GM21825 (cell line): ENCODE measurements around the gene UBE2Z.

Experiments
- ATAC-seq: cut with Tn5 transposase; IDR thresholded peaks from one replicate; pipeline ENCODE4 v1.9.1; 2021; ENCODE audit warnings: mild to moderate bottlenecking, moderate library complexity; ENCODE audit not compliant: unreplicated experiment

UBE2Z gene

DNA sequence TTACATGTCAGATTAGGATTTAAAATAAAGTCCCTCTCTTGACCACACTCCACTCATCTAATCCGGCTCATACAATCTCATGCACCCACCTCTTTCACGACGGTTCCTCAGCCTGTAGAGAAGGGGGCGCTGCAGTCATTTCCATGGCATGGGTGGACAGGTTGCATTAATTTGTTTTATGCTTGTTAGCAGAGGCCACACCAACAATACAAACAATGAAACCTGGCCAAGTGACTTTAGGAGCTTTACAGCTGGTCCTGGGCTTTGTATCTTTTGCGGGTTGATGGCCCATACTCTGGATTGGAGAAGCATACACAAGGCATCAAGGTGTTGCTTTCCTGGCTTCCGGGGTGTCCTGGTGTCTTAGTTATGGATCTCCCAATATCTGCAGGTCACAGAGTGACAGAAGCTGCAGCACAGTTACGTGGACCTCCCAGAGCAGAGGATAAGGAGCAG, 46.1 kb downstream of the UBE2Z start:
- no peak for ATAC-seq

DNA sequence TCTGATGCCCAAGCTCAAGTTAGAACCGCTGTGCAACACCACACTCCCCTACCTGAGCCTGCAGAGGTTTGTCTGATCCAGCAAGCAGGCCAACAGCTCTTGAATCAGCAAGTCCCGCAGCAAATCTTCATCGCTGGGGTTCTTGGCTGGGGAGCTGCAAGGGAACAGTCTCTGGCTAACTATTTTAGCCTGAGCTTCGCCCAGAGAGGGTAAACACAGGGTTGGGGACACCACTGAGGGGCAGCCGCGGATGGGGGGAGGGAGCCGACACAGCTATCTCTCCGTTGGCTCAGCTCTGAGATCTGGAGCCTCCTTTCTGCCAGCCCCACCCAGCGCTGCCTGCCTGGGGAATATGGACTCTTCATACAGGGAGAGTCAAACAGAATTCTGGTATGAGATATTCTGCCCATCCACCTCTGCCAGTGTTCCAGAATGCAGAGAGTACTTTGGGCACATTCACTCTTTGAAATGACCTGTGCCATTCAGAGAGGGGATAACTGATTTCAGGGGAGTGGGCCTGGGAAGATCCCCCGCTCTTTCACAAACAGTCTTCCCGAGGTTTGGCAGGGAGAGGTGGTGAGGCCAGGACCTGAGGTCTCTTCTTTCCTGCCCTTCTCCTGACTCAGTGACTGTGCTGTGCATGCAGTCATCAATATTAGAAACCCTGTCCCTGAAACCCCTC, 52.8 kb downstream of the UBE2Z start:
- no peak for ATAC-seq

DNA sequence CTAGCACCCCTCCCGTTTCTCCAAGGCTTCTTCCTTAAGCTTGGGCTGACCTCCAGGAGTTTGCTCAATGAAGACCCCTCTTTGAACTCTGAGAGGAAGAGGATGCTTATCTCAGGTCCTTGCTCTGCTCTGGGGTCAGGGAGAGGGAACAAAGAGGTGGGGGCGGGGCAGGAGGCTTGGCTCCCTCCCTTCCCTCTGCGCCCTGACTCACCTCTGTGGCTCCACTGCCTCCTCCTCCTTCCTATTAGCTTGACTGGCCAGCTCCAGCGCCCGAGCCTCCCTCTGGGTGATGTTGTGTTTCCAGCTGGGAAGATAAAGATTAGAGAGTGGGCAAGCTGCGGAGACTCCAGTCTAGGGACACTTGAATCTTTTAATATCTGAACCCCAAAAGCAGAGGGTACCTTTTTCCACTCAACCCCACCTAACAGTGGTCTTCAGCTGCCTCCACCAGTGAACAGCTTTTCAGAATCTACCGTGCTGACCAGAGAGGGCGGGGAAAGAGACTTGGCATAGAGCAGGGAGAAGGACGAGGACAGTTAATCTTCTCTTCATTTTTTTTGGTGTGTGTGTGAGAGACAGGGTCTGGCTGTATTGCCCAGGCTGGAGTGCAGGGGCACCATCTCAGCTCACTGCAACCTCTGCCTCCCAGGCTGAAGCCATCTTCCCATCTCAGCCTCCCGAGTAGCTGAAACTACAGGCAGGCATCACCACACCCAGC, 53.5 kb downstream of the UBE2Z start:
- no peak for ATAC-seq

DNA sequence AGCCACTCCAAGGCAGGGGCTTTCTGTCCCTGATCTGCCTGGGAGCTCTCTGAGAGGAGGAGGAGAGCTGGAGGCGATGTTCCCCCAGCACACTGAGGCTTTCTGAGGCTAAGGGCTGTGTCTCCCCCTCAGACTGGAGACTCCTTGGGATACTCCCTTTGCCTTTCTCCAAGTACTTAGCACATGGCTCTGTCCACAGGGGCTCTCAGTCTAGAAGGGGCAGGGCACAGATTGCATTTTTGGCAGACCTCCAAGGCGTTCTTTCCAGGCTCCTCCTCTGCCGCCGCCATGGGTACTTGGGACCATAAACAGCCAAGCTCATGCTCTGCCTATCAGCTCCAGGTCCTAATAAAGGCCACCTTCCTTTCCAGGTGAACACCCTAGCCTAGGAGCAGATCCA, 62.0 kb downstream of the UBE2Z start:
- ATAC-seq: no peak

DNA sequence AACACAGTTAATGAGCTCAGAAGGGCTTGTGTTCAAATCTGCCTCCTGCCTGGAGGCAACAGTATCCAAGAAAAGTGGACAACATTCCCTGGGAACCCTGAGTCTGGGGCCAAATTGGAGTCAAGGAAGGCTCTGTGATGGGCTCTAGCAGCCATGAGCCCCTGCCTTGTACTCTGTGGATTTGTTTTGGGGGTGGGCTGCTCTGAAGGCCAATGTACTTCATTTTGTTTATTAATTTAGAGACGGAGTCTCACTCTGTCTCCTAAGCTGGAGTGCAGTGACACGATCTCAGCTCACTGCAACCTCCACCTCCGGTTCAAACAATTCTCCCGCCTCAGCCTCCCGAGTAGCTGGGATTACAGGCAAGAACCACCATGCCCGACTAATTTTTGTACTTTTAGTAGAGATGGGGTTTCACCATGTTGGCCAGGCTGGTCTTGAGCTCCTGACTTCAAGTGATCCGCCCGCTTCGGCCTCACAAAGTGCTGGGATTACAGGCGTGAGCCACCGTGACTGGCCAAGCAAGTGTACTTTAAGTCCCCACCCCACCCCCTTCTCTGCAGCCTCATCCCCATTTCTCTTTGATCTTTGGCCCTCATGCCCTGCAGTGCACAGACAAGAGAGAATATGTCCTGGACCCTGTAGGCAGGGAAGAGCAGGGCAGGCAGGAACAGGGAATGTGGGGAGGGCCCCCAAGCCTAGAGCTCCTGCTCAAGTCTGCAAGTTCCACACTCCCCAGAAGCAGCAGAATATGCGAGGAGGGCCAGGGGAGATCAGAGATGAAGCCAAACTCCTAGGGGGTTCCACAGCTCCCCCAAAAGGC, 62.9 kb downstream of the UBE2Z start:
- ATAC-seq: no peak

DNA sequence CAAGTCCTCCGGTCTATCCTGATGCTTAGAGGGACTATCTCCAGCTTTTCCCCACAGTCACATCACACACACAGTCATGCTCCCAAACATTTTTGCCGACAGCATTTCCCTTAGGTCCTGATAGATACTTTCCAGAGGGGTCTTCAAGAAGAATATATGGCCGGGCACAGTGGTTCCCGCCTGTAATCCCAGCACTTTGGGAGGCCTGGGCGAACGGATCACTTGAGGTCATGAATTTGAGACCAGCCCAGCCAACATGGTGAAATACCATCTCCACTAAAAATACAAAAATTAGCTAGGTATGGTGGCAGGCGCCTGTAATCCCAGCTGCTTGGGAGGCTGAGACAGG, 64.5 kb downstream of the UBE2Z start:
- no peak for ATAC-seq

DNA sequence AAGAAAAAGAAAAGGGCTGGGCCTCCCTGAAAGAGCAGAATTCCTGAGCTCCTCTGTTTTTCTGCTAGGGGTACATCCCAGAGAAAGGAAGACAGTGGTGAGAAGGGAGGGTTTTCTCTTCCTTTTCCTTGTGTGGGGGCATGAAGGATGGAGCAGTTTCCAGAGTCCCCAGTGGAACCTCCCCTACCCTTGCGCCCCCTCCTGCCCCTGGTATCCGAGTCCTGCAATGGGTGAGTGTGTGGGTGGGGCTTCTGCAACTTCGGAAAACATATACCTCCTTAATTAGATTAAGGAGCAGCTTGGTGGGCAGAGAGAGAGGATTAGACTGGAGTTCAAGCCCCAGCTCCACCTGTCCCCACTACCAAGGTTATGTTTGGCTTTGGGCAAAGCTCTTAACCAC, 65.6 kb downstream of the UBE2Z start:
- no peak for ATAC-seq
